H9 (cell line): ENCODE measurements around the gene ADAM23. TPM values are rescaled to one million over a fixed set of nuclear protein-coding genes. Genes with fewer than 3 reads are reported as not detected.
A peak's percentile ranks its signal among the peaks of the same experiment; 100 is the strongest.

Experiments
- DNase-seq: peaks from one replicate; pipeline ENCODE4 v3.0.0-alpha.2; 2017
- H2AFZ ChIP-seq: one replicate; pipeline ENCODE4 v1.6.1; 2013; ENCODE audit warnings: mild to moderate bottlenecking, low read length, control low read depth, moderate library complexity
- H2AK5ac ChIP-seq: 2 replicates; pipeline ENCODE4 v1.6.1; 2013; ENCODE audit warnings: low read length, control low read depth, mixed read lengths; ENCODE audit not compliant: insufficient read length
- H2BK120ac ChIP-seq: one replicate; pipeline ENCODE4 v1.6.1; 2013; ENCODE audit warnings: low read depth, mild to moderate bottlenecking, low read length, control low read depth, inconsistent platforms; ENCODE audit not compliant: poor library complexity, severe bottlenecking
- H2BK12ac ChIP-seq: 2 replicates; pipeline ENCODE4 v1.6.1; 2013; ENCODE audit warnings: low read length, control low read depth, mixed read lengths, low read depth; ENCODE audit not compliant: insufficient read length
- H2BK15ac ChIP-seq: 2 replicates; pipeline ENCODE4 v1.6.1; 2013; ENCODE audit warnings: low read depth, low read length, control low read depth
- H2BK20ac ChIP-seq: one replicate; pipeline ENCODE4 v1.6.1; 2013; ENCODE audit warnings: low read depth, mild to moderate bottlenecking, low read length, control low read depth, inconsistent platforms; ENCODE audit not compliant: poor library complexity, severe bottlenecking
- H2BK5ac ChIP-seq: 2 replicates; pipeline ENCODE4 v1.6.1; 2013; ENCODE audit warnings: low read length, control low read depth, mixed read lengths; ENCODE audit not compliant: insufficient read length
- H3K14ac ChIP-seq: 2 replicates; pipeline ENCODE4 v1.6.1; 2013; ENCODE audit warnings: low read length, control low read depth; ENCODE audit not compliant: insufficient read depth
- H3K18ac ChIP-seq: 2 replicates; pipeline ENCODE4 v1.6.1; 2013; ENCODE audit warnings: low read depth, mild to moderate bottlenecking, mixed read lengths, low read length, control low read depth; ENCODE audit not compliant: insufficient read length
- H3K23ac ChIP-seq: 2 replicates; pipeline ENCODE4 v1.6.1; 2013; ENCODE audit warnings: low read length, control low read depth, mixed read lengths, low read depth; ENCODE audit not compliant: insufficient read length
- H3K23me2 ChIP-seq: 2 replicates; pipeline ENCODE4 v1.6.1; 2013; ENCODE audit warnings: low read depth, mild to moderate bottlenecking, mixed read lengths, low read length, control low read depth; ENCODE audit not compliant: insufficient read length, poor library complexity, severe bottlenecking
- H3K27ac ChIP-seq: 2 replicates; pipeline ENCODE4 v1.5.1; 2013; ENCODE audit warnings: low read length, control low read depth, mixed read lengths, low read depth; ENCODE audit not compliant: insufficient read length
- H3K27me3 ChIP-seq: 2 replicates; pipeline ENCODE4 v1.6.1; 2013; ENCODE audit warnings: low read length, control low read depth, inconsistent platforms; ENCODE audit not compliant: insufficient read depth
- H3K4ac ChIP-seq: 2 replicates; pipeline ENCODE4 v1.6.1; 2013; ENCODE audit warnings: low read depth, mild to moderate bottlenecking, control low read depth, inconsistent platforms, low read length, moderate library complexity
- H3K4me1 ChIP-seq: 2 replicates; pipeline ENCODE4 v1.6.1; 2013; ENCODE audit warnings: low read length, control low read depth, inconsistent platforms; ENCODE audit not compliant: insufficient read depth
- H3K4me2 ChIP-seq: 2 replicates; pipeline ENCODE4 v1.6.1; 2013; ENCODE audit warnings: low read length, control low read depth, mixed read lengths; ENCODE audit not compliant: insufficient read length, insufficient read depth
- H3K56ac ChIP-seq: 2 replicates; pipeline ENCODE4 v1.6.1; 2013; ENCODE audit warnings: low read depth, mild to moderate bottlenecking, mixed read lengths, low read length, control low read depth; ENCODE audit not compliant: insufficient read length
- H3K79me1 ChIP-seq: 2 replicates; pipeline ENCODE4 v1.6.1; 2013; ENCODE audit warnings: low read depth, mild to moderate bottlenecking, moderate library complexity, low read length, control low read depth, inconsistent platforms; ENCODE audit not compliant: insufficient read depth, poor library complexity, severe bottlenecking
- H3K79me2 ChIP-seq: 2 replicates; pipeline ENCODE4 v1.6.1; 2013; ENCODE audit warnings: low read length, control low read depth, inconsistent platforms; ENCODE audit not compliant: insufficient read depth
- H3K9ac ChIP-seq: 2 replicates; pipeline ENCODE4 v1.6.1; 2013; ENCODE audit warnings: low read length, control low read depth, mixed read lengths; ENCODE audit not compliant: insufficient read length; ENCODE audit errors: extremely low read depth
- H3K9me3 ChIP-seq: one replicate; pipeline ENCODE4 v1.6.1; 2013; ENCODE audit warnings: low read depth, low read length, inconsistent platforms; ENCODE audit not compliant: control insufficient read depth
- H3T11ph ChIP-seq: one replicate; pipeline ENCODE4 v1.6.1; 2013; ENCODE audit warnings: mild to moderate bottlenecking, low read length, control low read depth, inconsistent platforms
- H4K20me1 ChIP-seq: one replicate; pipeline ENCODE4 v1.6.1; 2013; ENCODE audit not compliant: control insufficient read depth, insufficient read length, insufficient read depth
- H4K5ac ChIP-seq: 2 replicates; pipeline ENCODE4 v1.6.1; 2013; ENCODE audit warnings: low read depth, mild to moderate bottlenecking, mixed read lengths, low read length, control low read depth; ENCODE audit not compliant: insufficient read length
- H4K8ac ChIP-seq: replicated peaks from 2 replicates; pipeline ENCODE4 v1.6.1; 2013; ENCODE audit warnings: low read length, control low read depth, mixed read lengths, low read depth; ENCODE audit not compliant: insufficient read length
- H4K91ac ChIP-seq: 2 replicates; pipeline ENCODE4 v1.6.1; 2013; ENCODE audit warnings: low read depth, mild to moderate bottlenecking, moderate library complexity, mixed read lengths, low read length, control low read depth; ENCODE audit not compliant: insufficient read length
- H3K27ac Mint-ChIP-seq, 3 experiments: 2 replicates in 2 of 3; 3 replicates in 1 of 3; pipeline ENCODE4 v1.8.0; 2020 to 2021; ENCODE audit warnings: mixed read lengths in 3 of 3, mild to moderate bottlenecking in 1 of 3, moderate library complexity in 1 of 3
- H3K27me3 Mint-ChIP-seq: 2 replicates; pipeline ENCODE4 v1.8.0; 2021; ENCODE audit warnings: low read depth, mild to moderate bottlenecking, moderate library complexity, mixed read lengths
- H3K36me3 Mint-ChIP-seq, 3 experiments: 2 replicates in 2 of 3; 3 replicates in 1 of 3; pipeline ENCODE4 v1.8.0; 2020 to 2021; ENCODE audit warnings: low read depth in 3 of 3, mixed read lengths in 3 of 3; ENCODE audit not compliant: insufficient read depth in 1 of 3
- H3K4me1 Mint-ChIP-seq, 2 experiments: 2 replicates each; pipeline ENCODE4 v1.8.0; 2020; ENCODE audit warnings: mixed read lengths in 2 of 2
- H3K4me3 Mint-ChIP-seq, 2 experiments: 2 replicates in 1 of 2; 3 replicates in 1 of 2; pipeline ENCODE4 v1.8.0; 2020 to 2021; ENCODE audit warnings: mild to moderate bottlenecking in 2 of 2, mixed read lengths in 2 of 2, moderate library complexity in 1 of 2
- H3K9me3 Mint-ChIP-seq, 2 experiments: 2 replicates in 1 of 2; 3 replicates in 1 of 2; pipeline ENCODE4 v1.8.0; 2020; ENCODE audit warnings: mild to moderate bottlenecking in 2 of 2, mixed read lengths in 2 of 2, moderate library complexity in 1 of 2
- CTCF ChIP-seq: fragments of 200-600 bp; sonication (generic); conservative IDR thresholded peaks from 3 replicates; pipeline ENCODE4 v1.8.0; 2021; ENCODE audit warnings: antibody characterized with exemption, mild to moderate bottlenecking
- WGBS: extraction: QIAGEN DNeasy Blood & Tissue Kit; methylation state at CpG from one replicate; pipeline ENCODE4 v1.1.7; 2013; ENCODE audit warnings: missing lambda C conversion rate, low lambda C conversion rate, mixed read lengths; ENCODE audit not compliant: insufficient read length; ENCODE audit errors: extremely low coverage; 5-methylcytosine and 5-hydroxymethylcytosine counted together
- total RNA-seq: library from RNA; stranded (reverse); gene quantifications from 2 replicates; pipeline ENCODE4 v1.2.1, GENCODE V29; 2021

Gene ADAM23
- total RNA-seq, 1 experiment from 2014 or later = 21.4 TPM

- no peaks in the 10 kb centered on the region for H3K9me3 Mint-ChIP-seq
- H2AFZ ChIP-seq = peak overlapping the region; percentile 69
- H4K5ac ChIP-seq = no peak overlapping the region
- peak overlapping the region; percentile 77 to 94 for H3K4me3 Mint-ChIP-seq
- H4K91ac ChIP-seq = no peak overlapping the region
- H3K9ac ChIP-seq = peak overlapping the region; percentile 20
- H2BK12ac ChIP-seq = no peak overlapping the region
- H3K9me3 ChIP-seq = no peaks in the 10 kb centered on the region
- no peak overlapping the region for H3K23ac ChIP-seq
- no peak overlapping the region for H2BK15ac ChIP-seq
- peaks cover 3% of the 10 kb centered on the region; the same call in 1 of the 2 replicates for H3K4me1 ChIP-seq
- H2BK5ac ChIP-seq = no peak overlapping the region
- peak; percentile 51 for DNase-seq
- H3K56ac ChIP-seq = no peak overlapping the region
- H3K23me2 ChIP-seq = peaks cover 12% of the 10 kb centered on the region
- no peak overlapping the region for H2AK5ac ChIP-seq
- H3K36me3 Mint-ChIP-seq = peaks cover 1 to 10% (median 3%) of the 10 kb centered on the region in 3 experiments; a peak in 5 of 7 replicates
- peak overlapping the region; percentile 64 for H3K14ac ChIP-seq
- H2BK20ac ChIP-seq = no peak overlapping the region
- H3K4me2 ChIP-seq = peak overlapping the region; percentile 96
- peaks cover 2% of the 10 kb centered on the region; the same call in 1 of the 2 replicates for H3K79me2 ChIP-seq
- peaks cover 36 to 50% of the 10 kb centered on the region in 2 experiments for H3K4me1 Mint-ChIP-seq
- H2BK120ac ChIP-seq = no peak overlapping the region
- no peak overlapping the region for H3T11ph ChIP-seq
- WGBS = no CpG with 5 or more reads among the region's 77 CpGs
- no peaks in the 10 kb centered on the region for H4K20me1 ChIP-seq
- no peaks in the 10 kb centered on the region for H3K79me1 ChIP-seq
- no peak overlapping the region for H3K4ac ChIP-seq
- H3K27ac Mint-ChIP-seq = no peak overlapping the region
- H3K27me3 ChIP-seq = no peaks in the 10 kb centered on the region; the same call in 1 of the 2 replicates
- H4K8ac ChIP-seq = no peak overlapping the region
- no peak overlapping the region for H3K18ac ChIP-seq
- TF ChIP-seq CTCF = no peak
- peaks cover 44% of the 10 kb centered on the region for H3K27me3 Mint-ChIP-seq
- H3K27ac ChIP-seq = no peak overlapping the region
Measured at GRCh38 chr2:206443735-206444527, 599 bp downstream of the ADAM23 start.
